HG03558 (cell line): ENCODE results near the gene OVOL3.
"Not testable (repeated sequence)": the region's sequence is repeated elsewhere in the genome, so short reads cannot be mapped to it uniquely, and the experiment has no call there.

Experiments used
- ATAC-seq: cut with Tn5 transposase; IDR thresholded peaks from one replicate; pipeline ENCODE4 v1.9.1; 2021; ENCODE audit warnings: moderate number of reproducible peaks; ENCODE audit not compliant: unreplicated experiment; ENCODE audit errors: extremely low read depth

OVOL3 gene

GRCh38 chr19:36110487-36111199, at the start of gene OVOL3:
Gene OVOL3, plus strand, starts transcription at chr19:36111143. Its CDS starts 60 bp downstream, at chr19:36111203.
- ATAC-seq = no peak

- ATAC-seq = no peak
Measured at GRCh38 chr19:36061367-36061766, 49.6 kb upstream of the OVOL3 start.

- no peak for ATAC-seq
Measured at GRCh38 chr19:36064826-36065225, 46.1 kb upstream of the OVOL3 start.

- no peak for ATAC-seq
Measured at GRCh38 chr19:36067681-36068080, 43.3 kb upstream of the OVOL3 start.

- ATAC-seq = not testable (repeated sequence)
Measured at GRCh38 chr19:36068810-36069499, 42.0 kb upstream of the OVOL3 start.

GRCh38 chr19:36072081-36072480, 38.9 kb upstream of the OVOL3 start:
- ATAC-seq = no peak

GRCh38 chr19:36073121-36073876, 37.6 kb upstream of the OVOL3 start:
- no peak for ATAC-seq

GRCh38 chr19:36079389-36079945, 31.5 kb upstream of the OVOL3 start:
- no peak for ATAC-seq

GRCh38 chr19:36081385-36081784, 29.6 kb upstream of the OVOL3 start:
- ATAC-seq = no peak

GRCh38 chr19:36081894-36082293, 29.0 kb upstream of the OVOL3 start:
- ATAC-seq = no peak

- no peak for ATAC-seq
Measured at GRCh38 chr19:36082916-36083315, 28.0 kb upstream of the OVOL3 start.

- ATAC-seq = no peak
Measured at GRCh38 chr19:36084231-36085009, 26.5 kb upstream of the OVOL3 start.

GRCh38 chr19:36086326-36086725, 24.6 kb upstream of the OVOL3 start:
- no peak for ATAC-seq

GRCh38 chr19:36089847-36090246, 21.1 kb upstream of the OVOL3 start:
- no peak for ATAC-seq

GRCh38 chr19:36090910-36091695, 19.8 kb upstream of the OVOL3 start:
- no peak for ATAC-seq

- no peak for ATAC-seq
Measured at GRCh38 chr19:36092566-36092965, 18.4 kb upstream of the OVOL3 start.

GRCh38 chr19:36093146-36093662, 17.7 kb upstream of the OVOL3 start:
- ATAC-seq = no peak

- no peak for ATAC-seq
Measured at GRCh38 chr19:36093687-36094086, 17.3 kb upstream of the OVOL3 start.

- no peak for ATAC-seq
Measured at GRCh38 chr19:36097036-36097435, 13.9 kb upstream of the OVOL3 start.
